ENCODE data around the gene SETD1B. TPM values are rescaled to one million over a fixed set of nuclear protein-coding genes. Genes with fewer than 3 reads are reported as not detected.

The SETD1B gene
- total RNA-seq, 2 donors from 2014 or later = 13.8 to 16.7 TPM

DNA sequence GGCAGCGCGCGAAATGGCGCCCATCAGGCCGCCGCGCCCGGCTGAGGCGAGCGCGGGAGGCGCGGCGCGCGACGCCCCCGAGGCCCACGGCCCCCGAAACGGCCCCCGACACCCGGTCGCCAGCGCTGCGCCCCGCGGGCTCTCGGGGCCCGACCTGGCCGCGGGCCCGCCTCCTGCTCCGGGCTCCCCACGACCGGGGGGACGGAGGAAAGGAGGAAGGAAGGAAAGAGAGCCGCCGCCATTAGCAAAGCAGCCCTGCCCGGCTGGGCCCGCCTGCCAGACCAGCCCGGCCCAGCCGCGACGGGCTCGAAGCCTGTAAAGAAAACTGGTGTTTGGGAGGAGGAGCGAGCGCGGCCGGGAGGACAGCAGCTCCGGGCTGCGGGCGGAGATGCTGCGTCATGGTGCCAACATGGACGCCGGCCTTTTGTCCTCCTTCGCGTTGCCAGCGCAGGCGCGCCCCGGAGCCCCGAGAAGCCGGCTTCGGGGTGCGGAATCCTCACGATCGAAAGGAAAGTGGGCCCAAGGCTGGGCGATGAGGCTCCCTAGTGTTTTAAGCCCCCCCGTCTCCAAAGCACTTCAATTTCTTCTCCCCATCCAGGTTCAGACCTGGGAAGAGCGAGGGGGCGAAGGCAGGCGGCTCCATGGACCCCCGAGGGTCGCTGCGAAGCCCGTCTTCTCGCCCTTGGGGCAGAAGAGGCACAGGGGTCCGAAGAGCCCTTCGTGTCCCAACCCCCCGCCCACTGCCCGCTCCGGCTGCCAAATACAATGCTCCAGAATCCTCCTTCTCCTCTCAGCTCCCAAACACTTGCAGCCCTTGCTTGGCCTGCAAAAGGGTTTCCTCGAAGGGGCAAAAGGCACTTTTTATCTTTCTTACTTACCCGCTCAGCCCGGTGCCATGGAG is 2.9 kb upstream of the SETD1B start:
- ATAC-seq (peak; percentile 2 to 13), DNase-seq (ENCODE audit: low spot score in 2 of 2) (peak; percentile 62 to 79)
- no peaks in the 10 kb centered on the region for H3K9me3 Mint-ChIP-seq
- peak overlapping the region; percentile 90 to 99 for H3K27ac Mint-ChIP-seq
- H3K36me3 Mint-ChIP-seq = peaks cover 38 to 41% of the 10 kb centered on the region in 2 donors

GRCh38 chr12:121801595-121802484 is 2.0 kb upstream of the SETD1B start:
- H3K27ac Mint-ChIP-seq = peak overlapping the region; percentile 90 to 99
- H3K36me3 Mint-ChIP-seq = peaks cover 43 to 46% of the 10 kb centered on the region in 2 donors
- H3K9me3 Mint-ChIP-seq = no peaks in the 10 kb centered on the region
- ATAC-seq = no peak
- no peak for DNase-seq (ENCODE audit: low spot score in 2 of 2)

DNA sequence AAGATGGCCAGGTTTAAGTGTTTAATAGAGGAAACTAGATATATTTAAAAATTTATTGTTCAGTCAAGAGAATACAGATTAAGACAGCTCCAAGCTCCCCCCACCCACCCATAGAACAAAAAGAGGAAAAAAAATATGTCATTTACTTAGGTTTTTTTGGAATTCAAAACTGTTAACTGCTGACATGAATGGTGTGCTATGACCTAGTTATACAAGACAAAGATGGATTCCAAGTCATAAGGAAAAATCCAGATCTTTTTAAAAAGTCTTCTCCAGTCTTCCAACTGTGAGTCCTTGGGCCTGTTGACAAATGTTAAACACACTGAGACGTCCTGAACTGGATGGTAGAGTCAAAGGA is 1.3 kb upstream of the SETD1B start:
- ATAC-seq = no peak
- H3K36me3 Mint-ChIP-seq = peaks cover 43 to 46% of the 10 kb centered on the region in 2 donors
- no peak for DNase-seq (ENCODE audit: low spot score in 2 of 2)
- H3K9me3 Mint-ChIP-seq = no peaks in the 10 kb centered on the region
- peak overlapping the region; percentile 90 to 99 for H3K27ac Mint-ChIP-seq

GRCh38 chr12:121802843-121803698 is 738 bp upstream of the SETD1B start:
- H3K9me3 Mint-ChIP-seq = no peaks in the 10 kb centered on the region

GRCh38 chr12:121804417-121805111 is 755 bp downstream of the SETD1B start:
- H3K9me3 Mint-ChIP-seq = no peaks in the 10 kb centered on the region
- H3K36me3 Mint-ChIP-seq = peaks cover 33 to 38% of the 10 kb centered on the region in 2 donors
- H3K27ac Mint-ChIP-seq = peak overlapping the region; percentile 75 to 98
- ATAC-seq = no peak
- no peak for DNase-seq (ENCODE audit: low spot score in 2 of 2)

More at GRCh38 chr12:121802843-121803698, 738 bp upstream of the SETD1B start:
- Mint-ChIP-seq H3K36me3 (peaks cover 43 to 45% of the 10 kb centered on the region in 2 donors), H3K27ac (peak overlapping the region; percentile 90 to 99)
- peak; percentile 87 to 89 for DNase-seq (ENCODE audit: low spot score in 2 of 2)
- ATAC-seq = peak; percentile 57 to 74

DNA sequence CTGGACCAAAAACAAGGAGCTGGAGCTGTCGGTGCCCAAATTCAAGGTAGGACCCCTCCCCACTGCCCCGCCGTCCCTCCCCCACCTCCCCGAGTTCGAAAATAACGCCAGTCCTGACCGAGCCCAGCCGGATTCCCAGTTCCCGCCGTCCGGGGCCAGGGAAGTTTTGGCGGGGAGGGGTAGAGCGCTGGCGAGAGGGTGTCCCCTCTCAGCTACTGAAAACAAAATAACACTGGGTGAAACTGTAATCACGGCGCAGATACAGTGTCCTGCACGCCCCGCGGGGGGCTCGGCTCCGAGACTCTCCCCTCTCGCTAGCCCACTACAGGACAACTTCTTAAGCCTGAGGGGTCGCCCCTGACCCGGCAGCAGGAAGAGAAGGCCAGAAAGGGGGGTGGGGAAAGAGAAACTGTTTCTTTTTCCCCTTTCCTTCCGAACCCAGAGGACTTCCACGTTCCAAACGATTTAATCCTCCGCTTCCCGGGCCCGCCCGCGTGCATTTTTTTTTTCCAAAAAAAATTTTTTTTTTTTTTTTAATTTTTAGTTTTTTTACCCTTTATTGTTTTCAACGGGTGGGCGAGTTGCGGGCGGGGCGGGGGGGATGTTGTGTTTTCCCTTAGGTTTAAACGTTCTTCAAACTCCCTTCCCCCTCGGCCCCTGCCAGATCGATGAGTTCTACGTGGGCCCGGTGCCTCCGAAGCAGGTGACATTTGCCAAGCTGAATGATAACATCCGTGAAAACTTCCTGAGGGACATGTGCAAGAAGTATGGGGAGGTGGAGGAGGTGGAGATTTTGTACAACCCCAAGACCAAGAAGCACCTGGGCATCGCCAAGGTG is 1.6 kb downstream of the SETD1B start:
- Mint-ChIP-seq H3K36me3 (peaks cover 33 to 41% of the 10 kb centered on the region in 2 donors), H3K27ac (peak overlapping the region; percentile 75 to 88), H3K9me3 (no peaks in the 10 kb centered on the region)
- ATAC-seq (no peak), DNase-seq (ENCODE audit: low spot score in 2 of 2) (no peak)

DNA sequence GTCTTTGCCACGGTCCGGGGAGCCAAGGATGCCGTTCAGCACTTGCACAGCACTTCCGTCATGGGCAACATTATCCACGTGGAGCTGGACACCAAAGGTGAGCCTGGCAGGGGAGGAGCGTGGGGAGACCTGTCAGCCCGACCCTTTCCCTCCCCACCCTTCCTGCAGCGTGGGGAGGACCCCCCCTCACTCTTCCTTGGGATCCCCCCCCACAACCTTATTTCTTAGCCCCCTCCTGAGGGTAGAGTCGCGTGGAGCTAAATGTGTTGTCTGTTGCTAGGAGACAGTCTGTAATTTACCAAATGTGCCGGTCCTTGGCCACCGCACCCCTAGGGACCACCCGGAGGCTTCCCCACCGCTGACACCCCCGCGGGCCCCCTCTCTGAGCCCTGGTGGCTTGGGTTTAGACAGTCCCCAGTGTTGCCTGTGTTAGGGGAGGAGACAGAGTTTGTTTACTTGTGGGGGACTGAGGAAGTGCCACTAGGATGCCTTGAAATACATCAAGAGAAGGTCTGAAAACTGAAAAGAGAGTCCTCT is 2.3 kb downstream of the SETD1B start:
- peaks cover 34 to 43% of the 10 kb centered on the region in 2 donors for H3K36me3 Mint-ChIP-seq
- H3K27ac Mint-ChIP-seq = peak overlapping the region; percentile 75 to 88
- H3K9me3 Mint-ChIP-seq = no peaks in the 10 kb centered on the region
- no peak for DNase-seq (ENCODE audit: low spot score in 2 of 2)
- ATAC-seq = no peak

DNA sequence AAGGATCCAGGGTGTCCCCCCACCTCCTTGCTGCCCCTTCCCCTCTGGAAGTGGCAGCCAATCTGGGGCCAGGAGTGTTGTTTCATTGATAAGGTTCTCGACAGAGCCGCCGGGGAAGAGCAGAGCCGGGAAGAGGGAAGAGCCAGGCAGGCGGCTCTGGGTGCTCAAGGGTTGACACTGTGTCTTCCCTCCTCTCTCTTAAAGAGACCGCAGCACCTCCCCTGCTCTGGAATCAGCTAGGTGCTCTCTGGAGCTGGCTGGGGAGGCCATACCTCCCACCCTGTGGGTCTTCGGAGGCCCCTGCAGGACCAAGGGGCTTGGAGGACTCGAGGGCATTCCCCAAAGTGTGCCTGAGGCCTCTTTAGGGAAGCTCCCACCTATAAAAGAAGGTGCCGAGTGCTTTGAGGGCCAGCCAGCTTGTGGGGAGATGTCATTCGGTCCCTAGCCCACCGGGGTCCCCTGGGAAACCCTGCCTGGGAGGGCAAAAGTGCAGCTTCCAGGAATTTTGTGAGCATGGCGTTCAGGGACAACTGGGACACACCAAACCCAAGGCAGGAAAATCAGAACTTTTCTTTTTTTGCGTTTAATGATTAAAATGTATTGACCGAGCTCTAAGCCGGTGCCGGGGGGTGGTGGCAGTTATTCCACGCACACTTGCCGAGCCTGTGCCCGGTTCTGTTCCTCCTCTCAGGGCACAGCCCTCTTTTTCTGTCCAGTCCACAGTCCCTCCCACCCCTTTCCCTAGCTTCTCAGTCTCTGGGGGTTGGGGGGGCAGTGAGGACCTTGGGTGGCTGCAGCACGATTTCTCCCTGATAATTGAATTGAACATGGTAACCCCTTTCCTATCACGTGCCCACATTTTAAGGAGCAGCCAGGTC is 3.0 kb downstream of the SETD1B start:
- peaks cover 28 to 38% of the 10 kb centered on the region in 2 donors for H3K36me3 Mint-ChIP-seq
- ATAC-seq = no peak
- H3K9me3 Mint-ChIP-seq = no peaks in the 10 kb centered on the region
- H3K27ac Mint-ChIP-seq = peak overlapping the region; percentile 75 to 88
- no peak for DNase-seq (ENCODE audit: low spot score in 2 of 2)

DNA sequence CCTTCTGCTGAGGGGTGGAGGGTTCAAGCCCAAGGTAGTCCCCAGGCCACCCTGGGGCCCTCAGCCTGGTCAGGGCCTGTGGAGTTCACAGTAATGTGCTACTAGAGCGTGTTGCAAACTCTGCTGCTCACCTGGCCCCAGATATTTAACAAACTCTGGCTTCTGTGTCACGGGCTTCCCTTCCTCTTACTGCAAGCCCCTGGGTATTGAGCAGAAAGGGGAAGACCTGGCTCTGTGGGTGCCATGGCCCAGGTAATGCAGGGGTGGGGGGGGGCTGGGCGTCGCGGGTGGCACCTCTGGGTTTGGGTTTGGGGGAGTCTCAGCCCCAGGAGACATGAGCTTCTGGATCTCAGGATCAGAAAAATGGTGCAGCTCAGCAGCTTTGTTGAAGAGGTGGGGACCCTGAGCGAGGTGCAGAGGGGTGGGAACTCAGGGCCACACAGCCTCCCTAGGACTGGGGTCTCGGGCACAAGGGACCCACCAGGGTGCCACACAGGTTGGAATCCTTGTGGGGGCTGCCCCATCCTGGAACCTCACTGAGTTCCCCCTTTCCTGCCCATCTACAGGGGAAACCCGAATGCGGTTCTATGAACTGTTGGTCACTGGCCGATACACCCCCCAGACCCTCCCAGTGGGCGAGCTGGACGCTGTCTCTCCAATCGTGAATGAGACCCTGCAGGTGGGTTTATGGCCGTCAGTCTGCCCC is 4.0 kb downstream of the SETD1B start:
- H3K27ac Mint-ChIP-seq = no peak overlapping the region
- peaks cover 20 to 28% of the 10 kb centered on the region in 2 donors for H3K36me3 Mint-ChIP-seq
- DNase-seq (ENCODE audit: low spot score in 2 of 2) (no peak), ATAC-seq (no peak)
- no peaks in the 10 kb centered on the region for H3K9me3 Mint-ChIP-seq

- DNase-seq (ENCODE audit: low spot score in 2 of 2) (no peak), ATAC-seq (no peak)
- peak overlapping the region in 1 of 2 donors; percentile 55 for H3K27ac Mint-ChIP-seq
- H3K36me3 Mint-ChIP-seq = peaks cover 22% of the 10 kb centered on the region in 2 donors
- no peaks in the 10 kb centered on the region for H3K9me3 Mint-ChIP-seq
Observed at GRCh38 chr12:121808623-121809022, 4.8 kb downstream of the SETD1B start.

GRCh38 chr12:121809712-121810116 is 5.9 kb downstream of the SETD1B start:
- no peak for ATAC-seq
- Mint-ChIP-seq H3K36me3 (peaks cover 19 to 22% of the 10 kb centered on the region in 2 donors), H3K27ac (no peak overlapping the region), H3K9me3 (no peaks in the 10 kb centered on the region)
- no peak for DNase-seq (ENCODE audit: low spot score in 2 of 2)

GRCh38 chr12:121810234-121810817 is 6.5 kb downstream of the SETD1B start:
- no peaks in the 10 kb centered on the region for H3K9me3 Mint-ChIP-seq
- ATAC-seq = no peak
- peaks cover 19 to 22% of the 10 kb centered on the region in 2 donors for H3K36me3 Mint-ChIP-seq
- H3K27ac Mint-ChIP-seq = peak overlapping the region in 1 of 2 donors; percentile 79
- no peak for DNase-seq (ENCODE audit: low spot score in 2 of 2)

DNA sequence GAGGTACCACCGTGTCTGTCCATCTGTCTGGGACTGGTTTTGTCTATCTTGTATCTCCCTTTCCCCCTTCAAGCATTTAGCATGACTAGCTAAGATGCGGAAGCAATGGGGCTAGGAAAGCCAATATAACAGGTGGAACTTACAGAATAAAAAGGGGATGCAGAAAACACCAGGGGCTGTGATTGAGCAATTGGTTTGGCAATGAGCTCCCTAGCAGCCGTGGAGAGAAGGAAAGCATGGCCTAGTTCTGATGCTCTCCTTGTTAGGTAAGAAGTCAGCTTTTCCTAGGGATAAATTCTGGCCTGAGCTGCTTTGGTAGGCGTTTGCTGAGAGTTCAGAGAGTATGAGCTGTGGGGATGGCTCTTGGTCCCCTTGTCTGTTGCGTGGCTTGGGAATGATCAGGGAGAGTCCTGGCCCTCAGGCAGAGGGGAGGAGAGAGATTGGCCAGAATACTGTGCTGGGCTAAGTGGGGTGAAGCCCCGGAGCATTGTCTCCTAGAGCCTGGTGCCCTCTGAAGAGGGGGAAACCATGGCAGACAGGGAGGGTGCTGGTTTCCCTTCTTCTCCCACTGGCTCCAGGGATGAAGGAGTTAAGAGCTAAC is 7.1 kb downstream of the SETD1B start:
- Mint-ChIP-seq H3K36me3 (peaks cover 19 to 22% of the 10 kb centered on the region in 2 donors), H3K9me3 (no peaks in the 10 kb centered on the region)
- ATAC-seq = no peak

More for the DNA sequence above, 7.1 kb downstream of the SETD1B start:
- DNase-seq (ENCODE audit: low spot score in 2 of 2) = no peak
- peak overlapping the region; percentile 79 to 87 for H3K27ac Mint-ChIP-seq
